KMS-11 (cell line): ENCODE results near the gene SMARCAL1.

Experiments
- H2AFZ ChIP-seq: fragments of 200-600 bp; sonication (generic); 2 replicates; pipeline ENCODE4 v1.6.1; 2016; ENCODE audit warnings: antibody characterized with exemption, mixed run types, low read depth
- H3K27ac ChIP-seq: fragments of 200-600 bp; sonication (generic); 2 replicates; pipeline ENCODE4 v1.6.1; 2016; ENCODE audit warnings: mild to moderate bottlenecking, mixed run types
- H3K27me3 ChIP-seq: fragments of 200-600 bp; sonication (generic); 2 replicates; pipeline ENCODE4 v1.6.1; 2017; ENCODE audit warnings: mild to moderate bottlenecking, low read depth, mixed run types, moderate library complexity; ENCODE audit not compliant: insufficient read depth
- H3K36me3 ChIP-seq: fragments of 200-600 bp; sonication (generic); 2 replicates; pipeline ENCODE4 v1.6.1; 2017; ENCODE audit warnings: mild to moderate bottlenecking, mixed run types; ENCODE audit not compliant: insufficient read depth
- H3K4me1 ChIP-seq: fragments of 200-600 bp; sonication (generic); 2 replicates; pipeline ENCODE4 v1.6.1; 2016; ENCODE audit warnings: mild to moderate bottlenecking, low read depth, mixed run types; ENCODE audit not compliant: poor library complexity, severe bottlenecking
- H3K4me2 ChIP-seq: fragments of 200-600 bp; sonication (generic); 2 replicates; pipeline ENCODE4 v1.7.0; 2016; ENCODE audit warnings: mild to moderate bottlenecking, mixed run types
- H3K4me3 ChIP-seq: fragments of 200-600 bp; sonication (generic); IDR thresholded peaks from 2 replicates; pipeline ENCODE4 v1.6.1; 2017; ENCODE audit warnings: low read depth, low read length, mixed read lengths; ENCODE audit not compliant: insufficient read depth
- H3K79me2 ChIP-seq: fragments of 200-600 bp; sonication (generic); 2 replicates; pipeline ENCODE4 v1.6.1; 2016; ENCODE audit warnings: low read depth, mixed run types; ENCODE audit not compliant: insufficient read depth
- H3K9ac ChIP-seq: fragments of 200-600 bp; sonication (generic); 2 replicates; pipeline ENCODE4 v1.6.1; 2016; ENCODE audit warnings: mild to moderate bottlenecking, mixed run types
- H4K20me1 ChIP-seq: fragments of 200-600 bp; sonication (generic); 2 replicates; pipeline ENCODE4 v1.6.1; 2016; ENCODE audit warnings: mild to moderate bottlenecking, mixed run types; ENCODE audit not compliant: insufficient read depth
- CTCF ChIP-seq: fragments of 200-600 bp; sonication (generic); conservative IDR thresholded peaks from 2 replicates; pipeline ENCODE4 v1.6.1; 2017; ENCODE audit warnings: low read depth, mild to moderate bottlenecking, antibody characterized with exemption, low read length, moderate library complexity, mixed read lengths

Gene SMARCAL1

GRCh38 chr2:216473187-216473586 is 60.9 kb downstream of the SMARCAL1 start:
- H3K27ac ChIP-seq = no peak overlapping the region
- no peaks in the 10 kb centered on the region for H3K27me3 ChIP-seq
- no peaks in the 10 kb centered on the region for H3K4me1 ChIP-seq
- no peaks in the 10 kb centered on the region for H3K79me2 ChIP-seq
- no peak overlapping the region for H2AFZ ChIP-seq
- no peak for TF ChIP-seq CTCF
- no peak overlapping the region for H3K9ac ChIP-seq
- H4K20me1 ChIP-seq = no peaks in the 10 kb centered on the region
- no peak overlapping the region for H3K4me3 ChIP-seq
- H3K36me3 ChIP-seq = no peaks in the 10 kb centered on the region
- no peak overlapping the region for H3K4me2 ChIP-seq

- Histone ChIP-seq H2AFZ (no peak overlapping the region), H3K27me3 (no peaks in the 10 kb centered on the region), H3K9ac (no peak overlapping the region), H3K4me1 (no peaks in the 10 kb centered on the region), H4K20me1 (no peaks in the 10 kb centered on the region), H3K4me2 (no peak overlapping the region), H3K36me3 (no peaks in the 10 kb centered on the region), H3K27ac (no peak overlapping the region), H3K4me3 (no peak overlapping the region), H3K79me2 (no peaks in the 10 kb centered on the region)
- no peak for TF ChIP-seq CTCF
Observed at GRCh38 chr2:216474925-216475670, 62.8 kb downstream of the SMARCAL1 start.

- H3K27me3 ChIP-seq = no peaks in the 10 kb centered on the region
- no peak overlapping the region for H2AFZ ChIP-seq
- H3K4me3 ChIP-seq = no peak overlapping the region
- H3K27ac ChIP-seq = no peak overlapping the region
- H3K4me1 ChIP-seq = no peaks in the 10 kb centered on the region
- H4K20me1 ChIP-seq = no peaks in the 10 kb centered on the region
- H3K79me2 ChIP-seq = no peaks in the 10 kb centered on the region
- no peaks in the 10 kb centered on the region for H3K36me3 ChIP-seq
- no peak overlapping the region for H3K9ac ChIP-seq
- no peak for TF ChIP-seq CTCF
- H3K4me2 ChIP-seq = no peak overlapping the region
Observed at GRCh38 chr2:216475767-216476166, 63.5 kb downstream of the SMARCAL1 start.

- H2AFZ ChIP-seq = no peak overlapping the region
- H3K36me3 ChIP-seq = no peaks in the 10 kb centered on the region
- no peaks in the 10 kb centered on the region for H3K79me2 ChIP-seq
- no peak for TF ChIP-seq CTCF
- H3K27ac ChIP-seq = no peak overlapping the region
- H3K4me1 ChIP-seq = no peaks in the 10 kb centered on the region
- no peak overlapping the region for H3K4me3 ChIP-seq
- no peak overlapping the region for H3K4me2 ChIP-seq
- H3K27me3 ChIP-seq = no peaks in the 10 kb centered on the region
- no peaks in the 10 kb centered on the region for H4K20me1 ChIP-seq
- no peak overlapping the region for H3K9ac ChIP-seq
Observed at GRCh38 chr2:216477283-216478035, 65.2 kb downstream of the SMARCAL1 start.
